ENCODE data around the gene CNN2. TPM values are rescaled to one million over a fixed set of nuclear protein-coding genes. Genes with fewer than 3 reads are reported as not detected.

The CNN2 gene
- total and polyA plus RNA-seq, 9 of the 15 experiments (the other 6 are each of a cell fraction or from before 2014, with no cell fraction given) = 12.1 to 174 (median 52.7) TPM

GRCh38 chr19:1001538-1002166 lies 24.8 kb upstream of the CNN2 start (continued):
- no peak for TF ChIP-seq FOXM1 (IDR thresholded peaks at IDR 0.05; ENCODE audit: low read depth)
- TF ChIP-seq FOXM1 (CRISPR knock-in tag; IDR thresholded peaks at IDR 0.05; ENCODE audit: low read depth) = no peak
- TF ChIP-seq ZNF740 (CRISPR knock-in tag; IDR thresholded peaks at IDR 0.05) = peak; percentile 83
- no peak for TF ChIP-seq ZNF740 (tag; IDR thresholded peaks at IDR 0.05)
- 0 out of 2 replicates have a peak, but pooled peaks have one; percentile 6 for TF ChIP-seq CREM (IDR thresholded peaks at IDR 0.05; ENCODE audit: low read depth)
- TF ChIP-seq ZBTB7A (IDR thresholded peaks at IDR 0.05; ENCODE audit: borderline replicate concordance, control insufficient read depth, low read depth, low read length) = peak; percentile 99
- TF ChIP-seq, protein P1, sequence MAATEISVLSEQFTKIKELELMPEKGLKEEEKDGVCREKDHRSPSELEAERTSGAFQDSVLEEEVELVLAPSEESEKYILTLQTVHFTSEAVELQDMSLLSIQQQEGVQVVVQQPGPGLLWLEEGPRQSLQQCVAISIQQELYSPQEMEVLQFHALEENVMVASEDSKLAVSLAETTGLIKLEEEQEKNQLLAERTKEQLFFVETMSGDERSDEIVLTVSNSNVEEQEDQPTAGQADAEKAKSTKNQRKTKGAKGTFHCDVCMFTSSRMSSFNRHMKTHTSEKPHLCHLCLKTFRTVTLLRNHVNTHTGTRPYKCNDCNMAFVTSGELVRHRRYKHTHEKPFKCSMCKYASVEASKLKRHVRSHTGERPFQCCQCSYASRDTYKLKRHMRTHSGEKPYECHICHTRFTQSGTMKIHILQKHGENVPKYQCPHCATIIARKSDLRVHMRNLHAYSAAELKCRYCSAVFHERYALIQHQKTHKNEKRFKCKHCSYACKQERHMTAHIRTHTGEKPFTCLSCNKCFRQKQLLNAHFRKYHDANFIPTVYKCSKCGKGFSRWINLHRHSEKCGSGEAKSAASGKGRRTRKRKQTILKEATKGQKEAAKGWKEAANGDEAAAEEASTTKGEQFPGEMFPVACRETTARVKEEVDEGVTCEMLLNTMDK (IDR thresholded peaks at IDR 0.05; ENCODE audit: borderline replicate concordance, insufficient read depth, low read depth, low read length, poor library complexity, severe bottlenecking) = peak; percentile 63
- TF ChIP-seq, protein P2, sequence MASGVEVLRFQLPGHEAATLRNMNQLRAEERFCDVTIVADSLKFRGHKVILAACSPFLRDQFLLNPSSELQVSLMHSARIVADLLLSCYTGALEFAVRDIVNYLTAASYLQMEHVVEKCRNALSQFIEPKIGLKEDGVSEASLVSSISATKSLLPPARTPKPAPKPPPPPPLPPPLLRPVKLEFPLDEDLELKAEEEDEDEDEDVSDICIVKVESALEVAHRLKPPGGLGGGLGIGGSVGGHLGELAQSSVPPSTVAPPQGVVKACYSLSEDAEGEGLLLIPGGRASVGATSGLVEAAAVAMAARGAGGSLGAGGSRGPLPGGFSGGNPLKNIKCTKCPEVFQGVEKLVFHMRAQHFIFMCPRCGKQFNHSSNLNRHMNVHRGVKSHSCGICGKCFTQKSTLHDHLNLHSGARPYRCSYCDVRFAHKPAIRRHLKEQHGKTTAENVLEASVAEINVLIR (CRISPR knock-in tag; IDR thresholded peaks at IDR 0.05) = 0 out of 2 replicates have a peak, but pooled peaks have one; percentile 14
- TF ChIP-seq MTF1 (CRISPR knock-in tag; IDR thresholded peaks at IDR 0.05; ENCODE audit: borderline replicate concordance) = 0 out of 2 replicates have a peak, but pooled peaks have one; percentile 35
- TF ChIP-seq MAZ (CRISPR knock-in tag; conservative IDR thresholded peaks at IDR 0.05 in 1 of 2, IDR thresholded peaks at IDR 0.05 in 1 of 2) = peak; percentile 73 to 82
- TF ChIP-seq HMGN3 (IDR thresholded peaks at IDR 0.05; ENCODE audit: borderline replicate concordance, extremely low read depth, insufficient read length, low read depth, low read length) = peak; percentile 34
- 0 out of 2 replicates have a peak, but pooled peaks have one; percentile 26 for TF ChIP-seq E2F3 (CRISPR knock-in tag; IDR thresholded peaks at IDR 0.05)
- TF ChIP-seq ZNF184 (CRISPR knock-in tag; IDR thresholded peaks at IDR 0.05) = no peak
- TF ChIP-seq THAP12 (CRISPR knock-in tag; IDR thresholded peaks at IDR 0.05) = 0 out of 2 replicates have a peak, but pooled peaks have one; percentile 23
- peak; percentile 63; the same call in 1 of the 2 replicates for TF ChIP-seq GATAD2B (IDR thresholded peaks at IDR 0.05; ENCODE audit: borderline replicate concordance)
- TF ChIP-seq ERF (CRISPR knock-in tag; IDR thresholded peaks at IDR 0.05) = 0 out of 2 replicates have a peak, but pooled peaks have one; percentile 27
- no peak for TF ChIP-seq ETS2 (tag; IDR thresholded peaks at IDR 0.05; ENCODE audit: borderline replicate concordance, poor library complexity, severe bottlenecking)
